Measurements from ENCODE around the gene WDR70.
"Not testable (repeated sequence)": the region's sequence is repeated elsewhere in the genome, so short reads cannot be mapped to it uniquely, and the experiment has no call there.

The WDR70 gene

DNA sequence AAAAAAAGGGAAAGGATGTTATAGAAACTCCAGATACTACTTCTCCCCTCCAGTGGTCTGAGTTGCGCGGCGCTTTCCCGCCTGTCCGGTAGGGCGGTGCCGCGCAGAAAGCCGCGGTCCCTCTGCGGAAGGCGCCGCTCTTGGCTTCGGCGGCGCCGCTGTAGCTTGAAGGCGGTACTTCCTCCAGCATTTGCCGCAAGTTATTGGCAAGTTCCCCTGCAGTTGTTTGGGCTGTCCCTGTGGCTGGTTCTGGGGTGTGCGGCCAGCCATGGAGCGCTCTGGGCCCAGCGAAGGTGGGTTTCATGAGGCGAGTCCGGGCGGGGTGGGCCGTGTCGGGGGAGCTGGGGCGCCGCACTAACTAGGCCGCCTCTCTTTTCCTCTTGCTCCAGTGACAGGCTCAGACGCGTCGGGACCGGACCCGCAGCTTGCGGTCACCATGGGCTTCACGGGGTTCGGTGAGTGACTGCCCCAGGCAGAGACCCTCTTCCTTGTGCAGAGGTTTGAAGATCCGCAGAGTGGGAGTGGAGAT lies at the start of gene WDR70:
Gene WDR70 (plus strand): TSS at position 219 of the 529 bp plus-strand sequence. CDS start 50 bp downstream, at position 269.
- DNase-seq, result peak; percentile 92

- not testable (repeated sequence) for DNase-seq
Observed at GRCh38 chr5:37334754-37335153, 44.4 kb upstream of the WDR70 start.

DNA sequence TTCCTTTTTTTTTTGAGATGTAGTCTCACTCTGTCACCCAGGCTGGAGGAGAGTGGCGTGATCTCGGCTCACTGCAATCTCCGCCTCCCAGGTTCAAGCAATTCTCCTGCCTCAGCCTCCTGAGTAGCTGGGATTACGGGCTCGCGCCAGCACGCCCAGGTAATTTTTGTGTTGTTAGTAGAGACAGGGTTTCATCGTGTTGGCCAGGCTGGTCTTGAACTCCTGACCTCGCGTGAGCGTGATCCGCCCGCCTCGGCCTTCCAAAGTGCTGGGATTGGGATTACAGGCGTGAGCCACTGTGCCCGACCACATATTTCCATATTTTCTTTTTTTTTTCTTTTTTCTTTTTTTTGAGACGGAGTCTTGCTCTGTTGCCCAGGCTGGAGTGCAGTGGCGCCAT lies 36.4 kb upstream of the WDR70 start:
- not testable (repeated sequence) for DNase-seq

- no peak for DNase-seq
Observed at GRCh38 chr5:37355161-37355560, 24.0 kb upstream of the WDR70 start.

- no peak for DNase-seq
Observed at GRCh38 chr5:37370550-37370863, 8.6 kb upstream of the WDR70 start.

GRCh38 chr5:37370864-37371726 lies 8.0 kb upstream of the WDR70 start, which contains the start of gene NUP155:
NUP155 (minus strand) TSS chr5:37371106; CDS start chr5:37370977, 129 bp downstream.
- peak; percentile 97 for DNase-seq

DNA sequence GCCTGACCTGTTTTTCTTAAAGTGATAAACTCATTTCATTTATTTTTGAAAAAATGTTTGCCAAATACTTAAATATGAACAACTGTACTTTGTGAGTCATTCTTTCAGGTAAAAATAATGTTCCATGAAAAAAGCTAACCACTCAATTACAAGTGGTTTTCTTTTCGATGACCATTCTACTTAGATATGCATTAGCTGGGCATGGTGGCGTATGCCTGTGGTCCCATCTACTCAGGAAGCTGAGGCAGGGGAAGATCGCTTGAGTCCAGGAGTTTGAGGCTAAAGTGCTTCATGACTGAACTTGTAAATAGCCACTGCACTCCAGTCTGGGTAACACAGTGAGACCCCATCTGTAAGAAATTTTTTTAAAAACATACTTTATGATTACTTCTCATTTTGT lies 4.0 kb upstream of the WDR70 start:
- DNase-seq, result no peak

DNA sequence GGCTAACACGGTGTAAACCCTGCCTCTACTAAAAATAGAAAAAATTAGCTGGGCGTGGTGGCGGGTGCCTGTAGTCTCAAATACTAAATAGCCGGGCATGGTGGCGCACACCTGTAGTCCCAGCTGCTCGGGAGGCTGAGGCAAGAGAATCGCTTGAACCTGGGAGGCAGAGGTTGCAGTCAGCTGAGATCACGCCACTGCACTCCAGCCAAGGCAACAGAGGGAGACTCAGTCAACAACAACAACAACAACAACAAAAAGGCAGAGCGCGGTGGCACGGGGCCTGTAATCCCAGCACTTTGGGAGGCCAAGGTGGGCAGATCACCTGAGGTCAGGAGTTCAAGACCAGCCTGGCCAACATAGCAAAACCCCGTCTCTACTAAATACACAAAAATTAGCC lies 1.1 kb upstream of the WDR70 start:
- not testable (repeated sequence) for DNase-seq

- no peak for DNase-seq
Observed at GRCh38 chr5:37391591-37391990, 12.5 kb downstream of the WDR70 start.

- no peak for DNase-seq
Observed at GRCh38 chr5:37396352-37396751, 17.2 kb downstream of the WDR70 start.

GRCh38 chr5:37400501-37400900 lies 21.4 kb downstream of the WDR70 start:
- no peak for DNase-seq

GRCh38 chr5:37412515-37412914 lies 33.4 kb downstream of the WDR70 start:
- no peak for DNase-seq

DNA sequence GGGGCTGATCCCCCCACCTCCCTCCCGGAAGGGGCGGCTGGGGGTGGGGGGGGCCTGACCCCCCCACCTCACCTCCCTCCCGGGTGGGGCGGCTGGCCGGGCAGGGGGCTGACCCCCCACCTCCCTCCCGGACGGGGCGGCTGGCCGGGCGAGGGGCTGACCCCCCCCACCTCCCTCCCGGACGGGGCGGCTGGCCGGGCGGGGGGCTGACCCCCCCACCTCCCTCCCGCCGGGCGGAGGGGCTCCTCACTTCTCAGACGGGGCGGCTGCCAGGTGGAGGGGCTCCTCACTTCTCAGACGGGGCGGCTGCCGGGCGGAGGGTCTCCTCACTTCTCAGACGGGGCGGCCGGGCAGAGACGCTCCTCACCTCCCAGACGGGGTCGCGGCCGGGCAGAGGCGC lies 36.3 kb downstream of the WDR70 start:
- not testable (repeated sequence) for DNase-seq

GRCh38 chr5:37417347-37417746 lies 38.2 kb downstream of the WDR70 start:
- DNase-seq, result no peak

DNA sequence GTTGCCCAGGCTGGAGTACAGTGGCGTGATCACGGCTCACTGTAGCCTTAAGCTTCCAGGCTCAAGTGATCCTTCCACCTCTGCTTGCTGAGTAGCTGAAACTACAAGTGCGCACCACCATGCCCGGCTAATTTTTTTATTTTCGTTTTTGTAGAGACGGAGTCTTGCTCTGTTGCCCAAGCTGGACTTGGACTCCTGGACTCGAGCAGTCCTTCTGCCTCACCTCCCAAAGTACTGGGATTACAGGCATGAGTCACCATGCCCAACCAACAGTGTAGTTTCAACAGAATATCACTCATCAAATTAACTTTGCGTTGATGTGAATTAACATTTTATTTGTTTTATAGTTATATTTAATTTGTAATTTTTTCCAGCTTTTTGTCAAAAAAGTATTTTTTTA lies 45.3 kb downstream of the WDR70 start:
- DNase-seq, result no peak

DNA sequence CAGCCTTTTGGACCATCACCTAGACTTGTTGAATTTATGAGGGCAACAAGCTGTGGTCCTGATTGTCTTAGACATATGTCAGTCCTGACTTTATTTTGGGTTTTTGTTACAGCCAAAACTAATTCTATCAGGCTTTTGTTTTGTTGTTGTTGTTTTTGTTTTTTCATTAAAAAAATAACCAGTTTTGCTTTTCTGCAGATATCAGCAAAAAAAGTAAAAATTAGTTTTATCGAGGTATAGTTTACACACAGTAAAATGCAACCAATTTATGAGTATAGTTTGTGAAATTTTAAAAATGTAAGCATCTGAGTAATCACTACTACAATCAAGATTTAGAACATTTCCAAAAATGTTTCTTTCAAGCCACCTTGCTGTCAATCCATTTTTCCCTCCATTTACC lies 48.9 kb downstream of the WDR70 start:
- no peak for DNase-seq

GRCh38 chr5:37435261-37435660 lies 56.1 kb downstream of the WDR70 start:
- no peak for DNase-seq

DNA sequence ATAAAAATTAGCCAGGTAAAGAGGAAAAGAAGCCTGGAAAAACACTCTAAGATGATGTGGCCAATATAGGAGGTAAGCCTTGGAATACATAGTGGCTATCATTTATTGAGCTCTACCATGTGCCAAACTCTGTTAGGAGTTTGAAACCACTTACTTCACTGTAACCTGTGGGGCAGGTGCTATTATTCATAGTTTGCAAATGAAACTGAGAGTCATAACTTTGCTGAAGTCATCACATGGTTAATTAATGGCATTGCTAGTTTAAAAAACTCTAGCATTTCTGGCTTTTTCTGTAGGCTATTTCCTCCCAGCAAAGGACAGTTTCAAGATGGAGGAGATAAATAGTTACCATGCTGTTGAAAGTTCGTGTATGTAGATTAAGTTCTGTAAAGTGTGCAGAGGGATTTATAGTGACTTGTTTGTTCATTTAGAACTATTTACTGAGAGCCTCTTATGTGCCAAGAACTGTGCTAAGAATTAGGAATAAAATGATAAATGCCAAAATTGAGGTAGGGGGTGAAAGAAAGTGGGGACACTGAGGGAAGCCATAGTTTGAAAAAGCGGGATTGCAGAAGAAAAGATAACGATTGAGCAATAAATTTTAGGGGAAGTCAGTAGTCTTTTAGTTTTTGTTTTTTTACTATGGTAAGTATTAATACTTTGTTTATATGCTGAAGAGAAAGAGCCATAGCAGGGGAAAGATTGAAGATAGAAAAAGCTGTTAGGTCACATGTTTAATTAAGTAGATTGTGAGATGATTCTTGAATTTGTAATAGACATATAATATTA lies 57.2 kb downstream of the WDR70 start:
- DNase-seq, result no peak

- no peak for DNase-seq
Observed at GRCh38 chr5:37437711-37438110, 58.6 kb downstream of the WDR70 start.

DNA sequence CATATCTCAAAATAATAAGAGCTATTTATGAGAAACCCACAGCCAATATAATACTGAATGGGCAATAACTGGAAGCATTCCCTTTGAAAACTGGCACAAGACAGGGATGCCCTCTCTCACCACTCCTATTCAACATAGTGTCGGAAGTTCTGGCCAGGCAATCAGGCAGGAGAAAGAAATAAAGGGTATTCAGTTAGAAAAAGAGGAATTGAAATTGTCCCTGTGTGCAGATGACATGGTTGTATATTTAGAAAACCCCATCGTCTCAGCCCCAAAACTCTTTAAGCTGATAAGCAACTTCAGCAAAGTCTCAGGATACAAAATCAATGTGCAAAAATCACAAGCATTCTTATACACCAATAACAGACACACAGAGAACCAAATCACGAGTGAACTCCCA lies 66.7 kb downstream of the WDR70 start:
- DNase-seq, result not testable (repeated sequence)

GRCh38 chr5:37448941-37449340 lies 69.8 kb downstream of the WDR70 start:
- no peak for DNase-seq

- not testable (repeated sequence) for DNase-seq
Observed at GRCh38 chr5:37451991-37452390, 72.9 kb downstream of the WDR70 start.

GRCh38 chr5:37453252-37453651 lies 74.1 kb downstream of the WDR70 start:
- not testable (repeated sequence) for DNase-seq

All from hematopoietic multipotent progenitor cell treated with erythropoietin and hydrocortisone succinate and interleukin-3 and kit ligand, for 8 days (in vitro differentiated cells).